ENCODE data around the gene OR9Q1.

DNA sequence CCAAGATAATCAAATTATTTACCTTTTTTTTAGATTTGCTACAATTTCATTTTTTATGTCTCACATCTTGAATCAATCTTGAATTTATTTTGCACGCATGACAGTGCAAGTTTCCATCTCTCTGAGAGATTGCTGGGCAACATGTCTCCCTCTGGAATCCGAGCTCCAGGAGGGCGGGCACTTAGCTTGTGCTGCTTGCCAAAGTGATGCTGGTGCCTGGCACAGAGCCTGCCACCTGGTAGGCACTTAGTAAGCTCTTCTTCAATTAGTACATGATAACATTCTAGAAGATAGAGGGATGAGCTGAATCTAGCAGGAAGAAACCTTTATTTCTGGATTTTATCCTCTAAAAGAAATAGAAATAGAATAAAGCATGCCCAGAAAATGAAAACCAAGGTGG, 129.1 kb downstream of the OR9Q1 start:
- TF ChIP-seq JUNB (IDR thresholded peaks at IDR 0.05; ENCODE audit: unreplicated experiment) (no peak), NANOG (IDR thresholded peaks at IDR 0.05; ENCODE audit: borderline replicate concordance) (no peak), EZH2 (IDR thresholded peaks at IDR 0.05; ENCODE audit: low read depth, unreplicated experiment) (no peak), EZH2phosphoT487 (IDR thresholded peaks at IDR 0.05; ENCODE audit: unreplicated experiment) (no peak), POLR2AphosphoS5 (IDR thresholded peaks at IDR 0.05; ENCODE audit: low read depth) (no peak), ZNF331 (CRISPR knock-in tag; IDR thresholded peaks at IDR 0.05; ENCODE audit: low read depth) (no peak), CREB1 (CRISPR knock-in tag; IDR thresholded peaks at IDR 0.05; ENCODE audit: low read depth) (no peak), ETS1 (IDR thresholded peaks at IDR 0.05) (no peak), STAT1 (IDR thresholded peaks at IDR 0.05; ENCODE audit: unreplicated experiment) (no peak)
- TF ChIP-seq, protein P1, sequence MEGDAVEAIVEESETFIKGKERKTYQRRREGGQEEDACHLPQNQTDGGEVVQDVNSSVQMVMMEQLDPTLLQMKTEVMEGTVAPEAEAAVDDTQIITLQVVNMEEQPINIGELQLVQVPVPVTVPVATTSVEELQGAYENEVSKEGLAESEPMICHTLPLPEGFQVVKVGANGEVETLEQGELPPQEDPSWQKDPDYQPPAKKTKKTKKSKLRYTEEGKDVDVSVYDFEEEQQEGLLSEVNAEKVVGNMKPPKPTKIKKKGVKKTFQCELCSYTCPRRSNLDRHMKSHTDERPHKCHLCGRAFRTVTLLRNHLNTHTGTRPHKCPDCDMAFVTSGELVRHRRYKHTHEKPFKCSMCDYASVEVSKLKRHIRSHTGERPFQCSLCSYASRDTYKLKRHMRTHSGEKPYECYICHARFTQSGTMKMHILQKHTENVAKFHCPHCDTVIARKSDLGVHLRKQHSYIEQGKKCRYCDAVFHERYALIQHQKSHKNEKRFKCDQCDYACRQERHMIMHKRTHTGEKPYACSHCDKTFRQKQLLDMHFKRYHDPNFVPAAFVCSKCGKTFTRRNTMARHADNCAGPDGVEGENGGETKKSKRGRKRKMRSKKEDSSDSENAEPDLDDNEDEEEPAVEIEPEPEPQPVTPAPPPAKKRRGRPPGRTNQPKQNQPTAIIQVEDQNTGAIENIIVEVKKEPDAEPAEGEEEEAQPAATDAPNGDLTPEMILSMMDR (conservative IDR thresholded peaks at IDR 0.05; ENCODE audit: low read depth in 2 of 2) = no peak
- TF ChIP-seq, protein P2, sequence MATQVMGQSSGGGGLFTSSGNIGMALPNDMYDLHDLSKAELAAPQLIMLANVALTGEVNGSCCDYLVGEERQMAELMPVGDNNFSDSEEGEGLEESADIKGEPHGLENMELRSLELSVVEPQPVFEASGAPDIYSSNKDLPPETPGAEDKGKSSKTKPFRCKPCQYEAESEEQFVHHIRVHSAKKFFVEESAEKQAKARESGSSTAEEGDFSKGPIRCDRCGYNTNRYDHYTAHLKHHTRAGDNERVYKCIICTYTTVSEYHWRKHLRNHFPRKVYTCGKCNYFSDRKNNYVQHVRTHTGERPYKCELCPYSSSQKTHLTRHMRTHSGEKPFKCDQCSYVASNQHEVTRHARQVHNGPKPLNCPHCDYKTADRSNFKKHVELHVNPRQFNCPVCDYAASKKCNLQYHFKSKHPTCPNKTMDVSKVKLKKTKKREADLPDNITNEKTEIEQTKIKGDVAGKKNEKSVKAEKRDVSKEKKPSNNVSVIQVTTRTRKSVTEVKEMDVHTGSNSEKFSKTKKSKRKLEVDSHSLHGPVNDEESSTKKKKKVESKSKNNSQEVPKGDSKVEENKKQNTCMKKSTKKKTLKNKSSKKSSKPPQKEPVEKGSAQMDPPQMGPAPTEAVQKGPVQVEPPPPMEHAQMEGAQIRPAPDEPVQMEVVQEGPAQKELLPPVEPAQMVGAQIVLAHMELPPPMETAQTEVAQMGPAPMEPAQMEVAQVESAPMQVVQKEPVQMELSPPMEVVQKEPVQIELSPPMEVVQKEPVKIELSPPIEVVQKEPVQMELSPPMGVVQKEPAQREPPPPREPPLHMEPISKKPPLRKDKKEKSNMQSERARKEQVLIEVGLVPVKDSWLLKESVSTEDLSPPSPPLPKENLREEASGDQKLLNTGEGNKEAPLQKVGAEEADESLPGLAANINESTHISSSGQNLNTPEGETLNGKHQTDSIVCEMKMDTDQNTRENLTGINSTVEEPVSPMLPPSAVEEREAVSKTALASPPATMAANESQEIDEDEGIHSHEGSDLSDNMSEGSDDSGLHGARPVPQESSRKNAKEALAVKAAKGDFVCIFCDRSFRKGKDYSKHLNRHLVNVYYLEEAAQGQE (IDR thresholded peaks at IDR 0.05; ENCODE audit: unreplicated experiment) = no peak

Data from GM23338 (cell line).